GM12892 (cell line): ENCODE data around the gene NCOA4.
"Not testable (repeated sequence)": the region's sequence is repeated elsewhere in the genome, so short reads cannot be mapped to it uniquely, and the experiment has no call there.

Experiments
- DNase-seq: peaks from one replicate; pipeline ENCODE4 v3.0.0; 2011; ENCODE audit not compliant: insufficient read length
- FAIRE-seq: peaks from 2 replicates; lab custom pipeline; 2011; peaks lifted over from hg19 to GRCh38; lab: Jason Lieb, UNC
- POLR2A ChIP-seq: IDR thresholded peaks from 2 replicates; pipeline ENCODE4 v1.6.1; 2011; ENCODE audit warnings: low read depth, low read length, control low read depth
- POLR2AphosphoS5 ChIP-seq: IDR thresholded peaks from 2 replicates; pipeline ENCODE4 v1.6.1; 2011; ENCODE audit warnings: low read depth, low read length, control low read depth
- TAF1 ChIP-seq: IDR thresholded peaks from 2 replicates; pipeline ENCODE4 v1.6.1; 2011; ENCODE audit warnings: low read depth, mild to moderate bottlenecking, control low read depth, low read length, borderline replicate concordance

Gene NCOA4

DNA sequence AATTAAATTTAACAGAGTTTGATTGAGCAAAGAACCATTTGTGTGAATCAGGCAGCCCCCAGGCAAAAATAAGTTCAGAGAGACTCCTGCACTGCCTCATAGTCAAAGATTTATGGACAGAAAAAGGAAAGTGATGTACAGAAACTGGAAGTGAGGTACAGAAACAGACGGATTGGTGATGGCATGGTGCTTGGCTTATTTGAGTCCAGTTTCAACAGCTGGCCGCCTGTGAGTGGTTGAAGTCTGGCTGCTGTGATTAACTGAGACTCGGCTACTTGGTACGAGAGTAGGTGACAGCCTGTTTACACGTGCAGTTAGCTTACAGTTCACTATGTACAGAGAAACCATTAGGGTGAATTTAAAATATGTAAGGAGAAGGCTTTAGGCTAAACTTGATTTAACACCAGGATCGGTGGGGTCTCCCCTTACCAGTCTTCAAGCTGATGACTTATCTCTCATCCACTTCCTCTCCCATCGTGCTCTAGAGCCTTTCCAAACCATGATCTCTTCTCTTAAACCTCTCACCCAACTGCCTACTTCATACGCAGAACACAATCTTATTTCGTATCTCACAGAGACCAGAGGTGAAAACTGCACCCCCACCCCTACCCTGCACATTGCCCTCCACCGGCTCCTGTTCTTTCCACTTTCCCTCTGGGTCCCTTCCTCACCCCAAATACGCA, 20.7 kb upstream of the NCOA4 start:
- TF ChIP-seq POLR2AphosphoS5: no peak
- no peak for TF ChIP-seq TAF1
- no peak for TF ChIP-seq POLR2A
- FAIRE-seq (no peak), DNase-seq (no peak)

DNA sequence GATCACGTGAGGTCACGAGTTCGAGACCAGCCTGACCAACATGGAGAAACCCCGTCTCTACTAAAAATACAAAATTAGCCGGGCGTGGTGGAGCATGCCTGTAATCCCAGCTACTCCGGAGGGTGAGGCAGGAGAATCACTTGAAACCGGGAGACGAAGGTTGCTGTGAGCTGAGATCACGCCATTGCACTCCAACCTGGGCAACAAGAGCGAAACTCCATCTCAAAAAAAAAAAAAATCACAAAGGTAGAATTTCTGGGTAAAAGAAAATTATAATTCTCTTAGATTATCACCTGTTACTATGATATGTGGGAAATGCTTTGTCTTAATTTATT, 19.0 kb upstream of the NCOA4 start:
- FAIRE-seq, DNase-seq: not testable (repeated sequence)

DNA sequence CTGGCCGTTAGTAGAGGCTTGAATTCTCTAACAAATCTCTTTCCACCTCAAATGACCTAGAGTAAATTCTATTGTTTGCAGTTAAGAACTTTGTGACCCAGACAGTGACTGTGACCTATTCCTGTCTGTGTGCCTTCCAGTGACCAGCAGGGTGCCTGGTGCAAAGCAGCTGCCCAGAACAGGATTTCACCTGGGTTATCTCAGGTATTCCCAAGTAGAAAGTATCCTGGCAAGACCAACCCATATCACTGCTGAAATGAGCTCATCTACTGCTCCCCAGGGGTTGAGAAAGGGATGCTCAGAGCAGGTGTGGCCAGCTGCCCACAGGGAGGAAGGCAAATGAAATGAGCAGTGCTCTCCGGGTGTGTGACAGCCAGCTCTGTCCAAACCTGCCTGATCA, 17.7 kb upstream of the NCOA4 start:
- TF ChIP-seq POLR2A (no peak), POLR2AphosphoS5 (no peak), TAF1 (no peak)
- FAIRE-seq: no peak
- DNase-seq: no peak

DNA sequence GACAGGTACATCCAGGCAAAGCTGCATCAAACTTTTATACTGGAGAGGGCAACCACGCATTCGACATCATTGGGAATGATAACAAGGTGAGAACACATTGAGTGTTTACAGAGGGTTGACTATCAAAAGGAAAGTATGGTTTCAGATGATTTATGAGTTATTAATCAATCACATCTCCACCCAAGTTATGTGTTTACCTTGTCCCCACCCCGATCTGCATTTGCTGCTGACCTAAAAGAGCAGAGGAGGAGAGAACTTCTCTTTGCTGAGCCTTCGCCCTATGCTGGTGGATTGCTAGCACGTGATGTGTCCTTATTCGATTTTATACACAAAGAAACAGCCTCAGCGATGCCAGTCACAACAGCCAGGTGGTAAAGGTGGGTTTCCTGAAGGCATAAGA, 15.8 kb upstream of the NCOA4 start, which contains the start of gene MSMB:
Gene MSMB (minus strand): TSS at position 9 of the 400 bp plus-strand sequence. CDS start 32 bp downstream, outside the sequence.
- no peak for DNase-seq
- FAIRE-seq: no peak
- TF ChIP-seq POLR2A: no peak
- TF ChIP-seq TAF1: no peak

DNA sequence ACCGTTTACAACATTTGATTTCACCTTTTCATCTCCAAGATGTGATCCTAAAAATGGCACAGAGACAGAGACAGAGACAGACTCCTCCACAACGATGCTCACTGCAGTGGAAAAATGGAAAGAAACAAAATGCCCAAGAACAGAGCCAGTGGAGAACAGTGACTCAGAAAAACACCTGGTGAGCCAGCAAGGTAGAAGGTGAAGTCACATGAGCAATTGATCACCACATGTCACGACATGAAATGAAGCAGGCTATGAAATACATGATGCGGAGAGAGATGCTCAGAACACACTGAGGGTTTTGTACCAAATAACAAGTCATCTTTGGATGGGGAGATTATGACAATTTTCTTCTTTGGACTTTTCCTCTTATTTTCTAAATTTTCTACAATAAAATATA, 12.1 kb upstream of the NCOA4 start:
- TF ChIP-seq POLR2A (no peak), TAF1 (no peak), POLR2AphosphoS5 (no peak)
- FAIRE-seq (no peak), DNase-seq (no peak)

DNA sequence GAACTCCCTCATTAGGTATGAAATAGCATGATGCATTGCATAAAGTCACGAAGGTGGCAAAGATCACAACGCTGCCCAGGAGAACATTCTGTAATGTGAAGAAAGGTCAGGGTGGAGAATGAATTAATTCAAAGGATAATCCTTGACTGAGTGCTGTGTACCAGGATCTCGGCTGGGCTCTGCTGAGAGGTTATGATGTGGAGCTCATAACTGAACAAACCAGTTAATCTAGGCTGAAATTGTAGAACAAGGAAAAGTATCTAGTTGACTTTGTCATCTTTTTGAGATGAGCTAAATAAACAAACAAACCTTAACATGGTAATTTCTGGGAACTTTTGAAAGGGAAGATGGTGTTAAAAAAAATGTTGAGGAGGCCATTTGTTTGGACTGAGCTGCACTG, 9.6 kb upstream of the NCOA4 start:
- TF ChIP-seq TAF1 (no peak), POLR2A (no peak), POLR2AphosphoS5 (no peak)
- DNase-seq (no peak), FAIRE-seq (no peak)

DNA sequence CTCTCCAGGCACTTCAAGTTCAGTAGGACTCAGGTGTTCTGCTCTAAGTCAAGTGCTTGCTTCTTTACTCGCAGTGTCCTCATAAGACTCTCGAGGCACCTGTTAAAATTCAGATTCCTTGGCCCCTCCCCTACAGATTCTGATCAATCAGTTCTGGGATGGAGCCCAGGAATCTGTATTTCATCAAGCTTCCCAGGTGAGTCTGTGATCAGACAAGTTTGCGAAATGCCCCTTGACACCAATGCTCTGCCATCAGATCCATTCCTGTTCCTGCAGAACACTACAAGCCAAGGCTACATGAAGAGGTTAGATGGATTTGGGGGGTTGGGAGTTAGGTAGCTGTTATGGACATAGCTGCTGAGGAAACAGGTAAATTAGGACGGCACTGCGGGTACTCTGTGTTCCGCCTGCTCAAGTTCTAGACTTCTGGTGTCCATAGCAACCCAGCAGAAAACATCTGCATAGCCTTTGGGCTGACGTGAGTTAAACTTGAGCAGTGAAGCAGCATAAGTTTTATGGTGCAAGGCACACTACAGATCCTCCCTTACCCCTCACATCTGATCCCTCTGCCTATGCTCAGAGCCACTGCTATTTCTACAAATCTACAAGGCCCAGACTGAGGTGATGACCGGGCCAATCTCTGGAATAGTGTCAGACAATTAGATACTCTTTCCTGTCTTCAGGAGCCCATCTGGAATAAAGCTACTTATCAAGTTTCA, 6.8 kb upstream of the NCOA4 start:
- FAIRE-seq: no peak
- TF ChIP-seq POLR2A (no peak), TAF1 (no peak), POLR2AphosphoS5 (no peak)
- no peak for DNase-seq

DNA sequence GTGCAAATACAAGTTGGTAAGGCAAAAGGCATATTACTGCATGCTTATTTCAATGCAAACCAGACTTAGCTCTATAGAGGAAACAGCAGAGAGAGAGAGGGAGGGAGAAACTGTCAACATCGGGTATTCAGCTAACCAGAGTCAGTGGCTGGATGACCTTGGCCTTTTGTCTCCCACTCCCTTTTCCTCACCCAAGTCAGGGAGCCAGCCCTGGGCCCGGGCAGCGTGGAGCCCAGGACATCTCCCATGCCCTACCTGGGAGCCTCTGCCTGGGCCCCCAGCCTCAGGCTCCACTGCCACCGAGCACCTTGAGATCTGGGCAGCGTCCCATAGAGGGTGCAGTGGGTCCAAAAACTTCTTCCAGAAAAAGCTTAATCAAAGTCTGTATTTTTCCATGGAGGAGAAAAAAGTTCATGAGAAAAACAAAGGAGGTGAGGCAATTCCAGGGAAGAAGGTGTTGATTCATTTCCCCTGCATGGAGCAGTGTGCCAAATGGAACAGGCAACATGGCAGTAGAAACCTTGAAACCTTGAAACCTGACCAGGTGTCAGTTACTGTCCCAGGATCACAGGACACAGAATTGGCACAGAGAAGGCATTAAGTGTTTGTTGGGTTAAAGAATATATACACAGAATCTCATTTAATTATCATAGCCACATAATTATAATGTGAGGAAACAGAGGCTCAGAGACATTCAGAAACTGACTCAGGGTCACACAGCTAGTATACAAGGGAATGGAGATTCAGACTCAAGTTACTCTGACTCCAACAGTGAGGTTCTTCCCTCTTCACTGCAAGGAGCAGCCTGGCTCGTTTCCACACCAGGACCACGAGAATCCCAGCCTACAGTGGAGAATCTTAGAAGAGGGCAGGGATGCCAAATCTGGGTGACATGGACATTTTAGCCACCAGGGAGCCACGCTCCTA, 5.8 kb upstream of the NCOA4 start:
- DNase-seq (no peak), FAIRE-seq (no peak)
- TF ChIP-seq POLR2A (no peak), POLR2AphosphoS5 (no peak), TAF1 (no peak)

DNA sequence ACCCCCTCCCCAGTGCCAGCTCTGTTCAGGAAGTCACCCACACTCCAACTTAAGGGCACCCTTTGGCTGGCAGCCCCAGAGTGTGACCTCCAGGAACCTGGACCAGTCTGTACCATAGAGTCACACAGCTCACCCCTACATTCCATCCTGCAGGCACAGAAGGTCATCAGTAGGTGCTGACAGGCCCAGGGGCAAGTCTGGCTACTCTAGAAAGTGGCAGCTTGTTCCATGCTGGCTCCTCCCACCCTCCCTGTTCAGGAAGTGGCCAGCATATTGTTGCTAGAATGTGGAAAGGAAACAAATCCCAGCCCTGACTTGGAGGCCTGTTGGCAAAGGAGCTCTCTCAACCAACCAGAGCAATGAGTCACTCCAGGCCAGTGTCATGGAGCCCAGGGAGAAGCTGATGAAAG, 3.2 kb upstream of the NCOA4 start:
- DNase-seq (no peak), FAIRE-seq (no peak)
- TF ChIP-seq TAF1 (no peak), POLR2AphosphoS5 (no peak), POLR2A (no peak)

DNA sequence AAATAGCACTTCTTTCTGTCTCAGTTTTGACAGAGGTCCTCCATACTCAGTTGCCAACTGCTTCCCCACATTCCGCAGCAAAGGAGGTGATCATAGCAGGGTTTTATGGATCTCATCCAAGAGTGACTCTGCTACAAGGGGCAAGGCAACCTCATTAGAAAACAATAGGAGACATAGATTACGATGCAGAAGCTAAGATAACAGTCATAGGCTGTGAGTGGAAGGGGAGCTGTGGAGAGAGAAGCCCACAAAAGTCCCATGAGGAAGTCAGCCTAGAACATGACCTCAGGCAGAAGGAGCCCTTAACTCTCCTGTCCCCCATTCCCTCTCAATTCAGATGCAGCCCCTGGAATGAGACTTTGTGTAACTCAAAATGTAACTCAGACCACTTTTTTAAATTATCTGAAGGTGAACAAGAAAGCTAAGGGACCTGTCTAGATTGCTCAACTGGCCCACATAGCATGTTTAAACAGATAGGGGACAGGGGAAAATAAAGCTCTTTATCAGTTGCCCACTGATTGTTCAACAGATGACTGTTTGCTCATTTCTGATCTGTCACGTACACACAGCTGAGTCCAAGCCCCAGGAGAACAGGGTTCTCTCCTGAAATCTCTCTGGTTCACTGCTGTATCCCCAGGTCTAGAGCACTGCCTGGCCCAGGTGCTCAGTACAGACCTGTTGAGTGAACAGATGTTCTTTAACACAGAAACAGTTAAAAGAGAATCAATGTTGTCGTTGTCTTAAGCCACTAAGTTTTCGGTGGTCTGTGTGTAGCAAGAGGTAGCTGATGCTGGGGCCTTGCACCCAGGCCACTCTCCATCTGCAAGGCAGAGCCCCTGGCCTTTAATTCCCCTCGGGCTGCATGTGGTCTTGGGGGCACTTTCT, 1.5 kb upstream of the NCOA4 start:
- TF ChIP-seq TAF1: no peak
- no peak for TF ChIP-seq POLR2A
- no peak for TF ChIP-seq POLR2AphosphoS5
- FAIRE-seq: no peak
- DNase-seq: no peak

DNA sequence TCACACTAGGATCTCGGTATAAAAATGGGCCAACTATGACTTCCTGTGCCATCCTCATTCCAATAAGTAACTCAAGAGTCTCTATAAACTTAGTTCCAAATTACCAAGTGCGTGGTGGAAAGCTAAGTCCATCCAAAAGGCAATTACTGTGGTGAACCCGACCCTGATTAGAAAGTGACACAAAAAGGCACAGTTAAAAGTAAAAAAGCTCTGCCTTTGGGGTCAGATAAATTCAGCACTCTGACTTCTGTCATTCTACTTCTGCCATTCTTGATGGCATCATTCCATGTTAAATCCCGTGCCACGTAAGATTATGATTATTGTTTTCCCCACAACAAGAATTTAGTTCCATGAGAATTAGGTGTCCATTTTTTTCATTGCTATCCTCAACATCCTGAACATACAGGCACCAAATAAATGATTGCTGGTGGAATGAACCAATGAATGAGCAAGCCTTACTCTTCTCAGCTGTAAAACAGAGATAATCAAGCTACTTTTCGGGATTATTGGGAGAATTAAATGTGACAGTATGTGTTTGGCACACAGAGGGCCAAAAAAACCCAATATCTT, 877 bp downstream of the NCOA4 start:
- TF ChIP-seq TAF1 (no peak), POLR2AphosphoS5 (no peak), POLR2A (no peak)
- FAIRE-seq (no peak), DNase-seq (no peak)
